SIG-M5 treated with dmso at 0.1 percent for 504 hours (cell line): Measurements from ENCODE around the gene RPL3.

Source experiments
- DNase-seq: peaks from one replicate; lab custom pipeline; 2025; ENCODE audit not compliant: unreplicated experiment; lab: John Stamatoyannopoulos, UW

RPL3 gene

GRCh38 chr22:39265143-39265886 lies 54.1 kb downstream of the RPL3 start:
- DNase-seq: no peak

DNA sequence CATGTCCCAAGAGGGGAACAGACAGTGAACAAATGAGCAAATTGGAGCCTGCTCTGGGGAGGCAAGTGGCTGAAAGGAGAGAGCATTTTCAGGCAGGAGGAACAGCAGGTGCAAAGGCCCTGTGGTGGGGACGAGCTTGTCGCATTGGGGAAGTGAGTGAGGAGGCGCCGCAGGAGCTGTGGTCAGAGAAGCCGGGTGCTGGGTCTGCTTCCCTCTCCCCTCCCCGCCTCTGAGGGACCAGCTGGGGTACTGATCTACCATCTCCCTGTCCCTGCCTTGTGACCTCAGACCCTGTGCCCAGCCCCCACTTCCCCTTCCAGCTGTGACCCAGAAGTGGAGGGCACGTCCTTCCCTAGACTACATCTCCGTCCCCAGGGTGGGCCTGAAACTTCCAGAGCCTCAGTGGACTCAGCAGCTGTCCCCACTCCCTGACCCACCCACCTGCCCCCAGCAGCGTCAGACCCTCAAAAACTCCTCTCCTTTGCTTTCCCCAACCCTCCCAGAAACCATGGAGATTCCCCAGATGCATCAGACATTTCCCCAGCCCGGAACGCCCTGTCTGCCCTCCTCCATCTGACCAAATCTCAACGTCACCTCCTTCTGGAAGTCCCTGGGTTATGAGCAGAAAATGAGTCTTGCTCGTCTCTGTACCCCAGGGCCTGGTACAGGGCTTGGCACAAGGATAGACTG lies 54.9 kb downstream of the RPL3 start:
- peak; percentile 34 for DNase-seq

DNA sequence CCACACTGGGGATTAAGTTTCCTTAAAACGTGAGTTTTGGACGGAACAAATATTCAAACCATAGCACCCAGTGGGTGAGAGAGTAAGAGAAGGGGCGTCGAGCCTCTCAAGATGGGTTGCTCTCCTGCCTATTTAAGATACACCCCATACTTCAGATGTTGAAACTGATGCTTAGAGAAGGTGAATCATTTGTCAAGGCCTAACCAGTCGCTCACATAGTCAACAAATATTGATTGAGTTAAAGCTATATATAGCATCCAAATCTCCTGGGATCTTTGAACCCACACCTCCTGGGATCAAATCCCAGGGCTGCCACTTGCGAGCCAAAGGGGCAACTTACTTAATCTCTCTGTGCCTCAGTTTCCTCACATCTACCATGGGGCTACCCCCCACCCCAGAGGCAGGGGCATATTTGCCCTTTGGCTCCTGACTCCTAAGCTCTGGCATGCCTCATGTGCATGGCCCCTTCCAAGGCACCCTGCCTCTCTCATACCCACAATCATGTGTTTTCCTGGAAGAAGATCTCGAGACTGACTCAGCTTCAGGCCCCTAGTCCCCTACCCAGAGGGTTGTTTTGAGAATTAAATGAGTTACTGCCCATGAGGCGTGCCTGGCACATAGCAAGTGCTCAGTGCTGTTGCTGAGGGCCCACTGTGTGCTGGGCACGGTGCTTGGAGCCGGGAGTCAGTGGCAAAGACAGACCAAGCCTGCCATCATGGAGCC lies 55.6 kb downstream of the RPL3 start:
- no peak for DNase-seq
